ENCODE measurements around the gene XPO6. TPM values are rescaled to one million over a fixed set of nuclear protein-coding genes. Genes with fewer than 3 reads are reported as not detected.

XPO6 gene, protein sequence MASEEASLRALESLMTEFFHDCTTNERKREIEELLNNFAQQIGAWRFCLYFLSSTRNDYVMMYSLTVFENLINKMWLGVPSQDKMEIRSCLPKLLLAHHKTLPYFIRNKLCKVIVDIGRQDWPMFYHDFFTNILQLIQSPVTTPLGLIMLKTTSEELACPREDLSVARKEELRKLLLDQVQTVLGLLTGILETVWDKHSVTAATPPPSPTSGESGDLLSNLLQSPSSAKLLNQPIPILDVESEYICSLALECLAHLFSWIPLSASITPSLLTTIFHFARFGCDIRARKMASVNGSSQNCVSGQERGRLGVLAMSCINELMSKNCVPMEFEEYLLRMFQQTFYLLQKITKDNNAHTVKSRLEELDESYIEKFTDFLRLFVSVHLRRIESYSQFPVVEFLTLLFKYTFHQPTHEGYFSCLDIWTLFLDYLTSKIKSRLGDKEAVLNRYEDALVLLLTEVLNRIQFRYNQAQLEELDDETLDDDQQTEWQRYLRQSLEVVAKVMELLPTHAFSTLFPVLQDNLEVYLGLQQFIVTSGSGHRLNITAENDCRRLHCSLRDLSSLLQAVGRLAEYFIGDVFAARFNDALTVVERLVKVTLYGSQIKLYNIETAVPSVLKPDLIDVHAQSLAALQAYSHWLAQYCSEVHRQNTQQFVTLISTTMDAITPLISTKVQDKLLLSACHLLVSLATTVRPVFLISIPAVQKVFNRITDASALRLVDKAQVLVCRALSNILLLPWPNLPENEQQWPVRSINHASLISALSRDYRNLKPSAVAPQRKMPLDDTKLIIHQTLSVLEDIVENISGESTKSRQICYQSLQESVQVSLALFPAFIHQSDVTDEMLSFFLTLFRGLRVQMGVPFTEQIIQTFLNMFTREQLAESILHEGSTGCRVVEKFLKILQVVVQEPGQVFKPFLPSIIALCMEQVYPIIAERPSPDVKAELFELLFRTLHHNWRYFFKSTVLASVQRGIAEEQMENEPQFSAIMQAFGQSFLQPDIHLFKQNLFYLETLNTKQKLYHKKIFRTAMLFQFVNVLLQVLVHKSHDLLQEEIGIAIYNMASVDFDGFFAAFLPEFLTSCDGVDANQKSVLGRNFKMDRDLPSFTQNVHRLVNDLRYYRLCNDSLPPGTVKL
- total RNA-seq: 45.8 and 90.2 TPM in 2 replicates

GRCh38 chr16:28211758-28212531, at the start of gene XPO6:
Gene XPO6, minus strand, starts transcription at chr16:28211965. Its CDS starts 597 bp downstream, at chr16:28211368.

DNA sequence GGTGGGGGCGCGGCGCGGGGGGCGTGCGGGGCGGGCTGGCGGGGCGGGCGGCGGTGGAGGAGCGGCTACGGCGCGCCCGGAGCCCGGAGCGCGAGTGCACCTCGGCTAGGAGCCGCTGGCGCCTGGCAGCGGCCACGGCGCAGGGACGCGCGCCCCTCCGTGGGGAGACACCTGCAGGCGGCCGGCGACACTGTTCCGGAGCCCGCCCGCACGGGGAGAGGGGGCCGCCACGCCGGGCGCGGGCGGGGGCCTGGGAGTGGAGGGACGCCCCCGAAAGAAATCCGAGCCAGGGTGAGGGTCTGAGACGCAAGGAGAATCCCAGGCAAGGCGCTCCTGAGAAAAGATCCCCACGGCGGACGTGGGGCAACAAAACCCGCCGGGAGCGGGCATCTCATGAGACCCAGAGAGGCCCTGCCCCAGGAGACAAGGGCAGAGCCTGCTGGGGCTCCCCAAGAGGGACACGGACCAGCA, 148.1 kb downstream of the XPO6 start, which contains the start of gene GSG1L:
Gene GSG1L (minus strand): TSS at position 124 of the 471 bp plus-strand sequence. CDS start 290 bp downstream, outside the sequence.

Other genes starting within 250 kb of the XPO6 start
- gene GSG1L, start 148.3 kb downstream of the XPO6 start, total RNA-seq: not detected in 2 replicates
- under 0.01 and 0.32 TPM in 2 replicates for gene SBK1, start 80.6 kb upstream of the XPO6 start, total RNA-seq
- gene NPIPB6, start 151.5 kb upstream of the XPO6 start, total RNA-seq: not detected in 2 replicates
- gene EIF3CL, start 191.9 kb upstream of the XPO6 start, total RNA-seq: 87.5 and 221 TPM in 2 replicates

Measured in epithelial cell of alveolus of lung (primary cell).